ENCODE measurements around the gene GPR37L1.
"Not testable (repeated sequence)": the region's sequence is repeated elsewhere in the genome, so short reads cannot be mapped to it uniquely, and the experiment has no call there.

The GPR37L1 gene

GRCh38 chr1:202165267-202165941 is 42.7 kb downstream of the GPR37L1 start:
- ChIA-PET POLR2A (interaction anchor here (0.7 to 1.0 kb wide), 2 partner anchors 9 to 39 kb away, joined by 4 read pairs; no protein-coding TSS in a partner anchor), CTCF (interaction anchor here (0.8 to 2.9 kb wide), 6 partner anchors 9 to 180 kb away, joined by 3 to 8 read pairs (median 5); partner anchors contain the start of gene LGR6)
- no peak for TF ChIP-seq CTCF (IDR thresholded peaks at IDR 0.05; ENCODE audit: control extremely low read depth, extremely low read depth, low read depth, missing control alignments)
- DNase-seq (ENCODE audit: extremely low spot score) = no peak

- no peak for TF ChIP-seq CTCF (IDR thresholded peaks at IDR 0.05; ENCODE audit: control extremely low read depth, extremely low read depth, low read depth, missing control alignments)
- DNase-seq (ENCODE audit: extremely low spot score) = no peak
- ChIA-PET POLR2A (interaction anchor here (0.7 kb wide), 1 partner anchor 40 kb away, joined by 4 read pairs; no protein-coding TSS in a partner anchor), CTCF (interaction anchor here (1.1 to 2.9 kb wide), 5 partner anchors 11 to 179 kb away, joined by 3 to 8 read pairs (median 4); partner anchors contain the start of gene LGR6)
Measured at GRCh38 chr1:202165942-202166843, 43.5 kb downstream of the GPR37L1 start.

- CTCF ChIA-PET = interaction anchor here (1.1 to 2.9 kb wide), 3 partner anchors 12 to 23 kb away, joined by 3 to 7 read pairs (median 4); no protein-coding TSS in a partner anchor
- POLR2A ChIA-PET; DNase-seq (ENCODE audit: extremely low spot score): not testable (repeated sequence)
Measured at GRCh38 chr1:202167054-202167453, 44.3 kb downstream of the GPR37L1 start.

GRCh38 chr1:202167708-202168415 is 45.1 kb downstream of the GPR37L1 start:
- TF ChIP-seq CTCF (IDR thresholded peaks at IDR 0.05; ENCODE audit: control extremely low read depth, extremely low read depth, low read depth, missing control alignments) = no peak

GRCh38 chr1:202168861-202169260 is 46.1 kb downstream of the GPR37L1 start:
- ChIA-PET CTCF (interaction anchor here (1.0 to 3.2 kb wide), 2 partner anchors 11 to 14 kb away, joined by 5 to 14 read pairs; no protein-coding TSS in a partner anchor), POLR2A (no interaction called here)
- DNase-seq (ENCODE audit: extremely low spot score) = no peak
- no peak for TF ChIP-seq CTCF (IDR thresholded peaks at IDR 0.05; ENCODE audit: control extremely low read depth, extremely low read depth, low read depth, missing control alignments)

More at GRCh38 chr1:202167708-202168415, 45.1 kb downstream of the GPR37L1 start:
- CTCF ChIA-PET = interaction anchor here (1.1 to 2.9 kb wide), 2 partner anchors 13 to 18 kb away, joined by 3 to 7 read pairs; no protein-coding TSS in a partner anchor
- POLR2A ChIA-PET = no interaction called here
- DNase-seq (ENCODE audit: extremely low spot score) = no peak

- TF ChIP-seq CTCF (IDR thresholded peaks at IDR 0.05; ENCODE audit: control extremely low read depth, extremely low read depth, low read depth, missing control alignments) = no peak
- ChIA-PET POLR2A (interaction anchor here (0.5 kb wide), 1 partner anchor 10 kb away, joined by 4 read pairs; no protein-coding TSS in a partner anchor), CTCF (interaction anchor here (1.3 to 3.2 kb wide), 4 partner anchors 10 to 22 kb away, joined by 3 to 14 read pairs (median 5); partner anchors contain the start of gene PTPN7)
- DNase-seq (ENCODE audit: extremely low spot score) = no peak
Measured at GRCh38 chr1:202170726-202171125, 48.0 kb downstream of the GPR37L1 start.
